Type B pancreatic cell (in vitro differentiated cells): ENCODE data around the gene TBXAS1. TPM values are rescaled to one million over a fixed set of nuclear protein-coding genes. Genes with fewer than 3 reads are reported as not detected.
"Not testable (repeated sequence)": the region's sequence is repeated elsewhere in the genome, so short reads cannot be mapped to it uniquely, and the experiment has no call there.

Experiments used
- DNase-seq: peaks from one replicate; pipeline ENCODE4 v3.0.0; 2021; ENCODE audit warnings: mixed read lengths; ENCODE audit not compliant: unreplicated experiment; ENCODE audit errors: extremely low spot score
- H3K27ac Mint-ChIP-seq: 2 replicates; pipeline ENCODE4 v1.8.0; 2021; ENCODE audit warnings: mild to moderate bottlenecking, mixed read lengths
- H3K27me3 Mint-ChIP-seq: 2 replicates; pipeline ENCODE4 v1.8.0; 2021; ENCODE audit warnings: mixed read lengths
- H3K36me3 Mint-ChIP-seq: 2 replicates; pipeline ENCODE4 v1.8.0; 2021; ENCODE audit warnings: mixed read lengths
- H3K4me1 Mint-ChIP-seq: one replicate; pipeline ENCODE4 v1.8.0; 2021; ENCODE audit warnings: mixed read lengths; ENCODE audit not compliant: unreplicated experiment
- H3K4me3 Mint-ChIP-seq: 2 replicates; pipeline ENCODE4 v1.8.0; 2021; ENCODE audit warnings: mild to moderate bottlenecking, mixed read lengths
- H3K9me3 Mint-ChIP-seq: 2 replicates; pipeline ENCODE4 v1.8.0; 2021; ENCODE audit warnings: mixed read lengths
- total RNA-seq: library from RNA; stranded (reverse); gene quantifications from 2 replicates; pipeline ENCODE4 v1.2.1, GENCODE V29; 2021; ENCODE audit warnings: low replicate concordance
- TF ChIP-seq, protein P1 (sequence below): fragments of 200-600 bp; sonication (generic); conservative IDR thresholded peaks from 2 replicates; pipeline ENCODE4 v1.5.0; 2021; ENCODE audit warnings: antibody characterized with exemption, mild to moderate bottlenecking

Gene TBXAS1
- total RNA-seq, 1 donor from 2014 or later: 5.8 TPM

DNA sequence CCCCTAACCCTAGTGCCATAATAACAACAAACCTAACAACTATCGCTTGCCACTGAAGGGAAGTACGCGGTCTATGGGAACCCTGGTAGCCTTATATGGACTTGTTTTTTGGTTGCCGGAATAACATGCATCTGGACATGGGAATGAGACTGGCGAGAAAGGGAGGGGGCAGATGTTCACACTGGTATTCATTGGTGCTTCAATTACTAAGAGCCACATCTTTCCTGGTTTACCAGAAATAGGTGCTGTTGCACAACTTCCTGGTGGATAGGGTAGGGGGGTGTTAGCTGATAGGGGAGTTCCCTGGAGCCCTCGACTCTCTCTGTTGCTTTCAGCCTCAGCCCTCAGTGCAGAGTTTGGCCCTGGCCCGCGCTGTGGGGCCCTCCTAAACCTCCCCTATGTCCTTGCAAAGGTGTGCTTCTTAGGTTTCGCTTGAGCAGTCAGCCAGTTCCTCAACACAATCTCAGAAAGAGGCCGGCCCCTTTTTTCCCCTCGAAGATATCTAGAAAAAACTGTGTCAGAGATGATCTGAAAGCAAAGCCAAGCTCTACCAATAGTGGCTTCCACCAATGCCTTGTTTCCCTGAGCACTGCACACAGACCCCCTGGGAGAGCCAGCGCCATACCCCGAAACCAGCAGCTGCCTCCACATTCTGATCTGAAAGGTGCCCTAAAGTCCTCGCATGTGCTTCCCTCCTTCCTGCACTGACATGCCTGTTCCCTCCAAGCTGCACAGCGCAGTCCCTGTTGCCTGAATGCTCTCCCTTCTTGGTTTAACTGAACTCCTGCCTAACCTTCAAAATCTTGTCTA, 13.5 kb downstream of the TBXAS1 start:
- Mint-ChIP-seq H3K36me3 (no peaks in the 10 kb centered on the region), H3K27me3 (no peaks in the 10 kb centered on the region), H3K9me3 (peaks cover 5% of the 10 kb centered on the region), H3K4me3 (no peak overlapping the region), H3K27ac (no peak overlapping the region), H3K4me1 (peaks cover 4% of the 10 kb centered on the region)
- DNase-seq: no peak
- TF ChIP-seq, protein P1, sequence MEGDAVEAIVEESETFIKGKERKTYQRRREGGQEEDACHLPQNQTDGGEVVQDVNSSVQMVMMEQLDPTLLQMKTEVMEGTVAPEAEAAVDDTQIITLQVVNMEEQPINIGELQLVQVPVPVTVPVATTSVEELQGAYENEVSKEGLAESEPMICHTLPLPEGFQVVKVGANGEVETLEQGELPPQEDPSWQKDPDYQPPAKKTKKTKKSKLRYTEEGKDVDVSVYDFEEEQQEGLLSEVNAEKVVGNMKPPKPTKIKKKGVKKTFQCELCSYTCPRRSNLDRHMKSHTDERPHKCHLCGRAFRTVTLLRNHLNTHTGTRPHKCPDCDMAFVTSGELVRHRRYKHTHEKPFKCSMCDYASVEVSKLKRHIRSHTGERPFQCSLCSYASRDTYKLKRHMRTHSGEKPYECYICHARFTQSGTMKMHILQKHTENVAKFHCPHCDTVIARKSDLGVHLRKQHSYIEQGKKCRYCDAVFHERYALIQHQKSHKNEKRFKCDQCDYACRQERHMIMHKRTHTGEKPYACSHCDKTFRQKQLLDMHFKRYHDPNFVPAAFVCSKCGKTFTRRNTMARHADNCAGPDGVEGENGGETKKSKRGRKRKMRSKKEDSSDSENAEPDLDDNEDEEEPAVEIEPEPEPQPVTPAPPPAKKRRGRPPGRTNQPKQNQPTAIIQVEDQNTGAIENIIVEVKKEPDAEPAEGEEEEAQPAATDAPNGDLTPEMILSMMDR: no peak

DNA sequence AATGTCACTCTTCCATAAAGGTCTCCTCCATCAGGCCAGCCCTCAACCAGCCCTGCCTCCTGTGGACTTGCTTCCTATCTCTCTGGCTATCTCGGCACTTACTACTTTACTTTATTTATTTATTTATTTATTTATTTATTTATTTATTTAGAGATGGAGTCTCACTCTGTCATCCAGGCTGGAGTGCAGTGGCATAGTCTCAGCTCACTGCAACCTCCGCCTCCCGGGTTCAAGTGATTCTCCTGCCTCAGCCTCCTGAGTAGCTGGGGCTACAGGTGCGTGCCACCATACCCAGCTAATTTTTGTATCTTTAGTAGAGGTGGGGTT, 14.1 kb downstream of the TBXAS1 start:
- DNase-seq, H3K9me3 Mint-ChIP-seq, H3K4me1 Mint-ChIP-seq, H3K4me3 Mint-ChIP-seq, H3K36me3 Mint-ChIP-seq, H3K27me3 Mint-ChIP-seq, H3K27ac Mint-ChIP-seq: not testable (repeated sequence)

DNA sequence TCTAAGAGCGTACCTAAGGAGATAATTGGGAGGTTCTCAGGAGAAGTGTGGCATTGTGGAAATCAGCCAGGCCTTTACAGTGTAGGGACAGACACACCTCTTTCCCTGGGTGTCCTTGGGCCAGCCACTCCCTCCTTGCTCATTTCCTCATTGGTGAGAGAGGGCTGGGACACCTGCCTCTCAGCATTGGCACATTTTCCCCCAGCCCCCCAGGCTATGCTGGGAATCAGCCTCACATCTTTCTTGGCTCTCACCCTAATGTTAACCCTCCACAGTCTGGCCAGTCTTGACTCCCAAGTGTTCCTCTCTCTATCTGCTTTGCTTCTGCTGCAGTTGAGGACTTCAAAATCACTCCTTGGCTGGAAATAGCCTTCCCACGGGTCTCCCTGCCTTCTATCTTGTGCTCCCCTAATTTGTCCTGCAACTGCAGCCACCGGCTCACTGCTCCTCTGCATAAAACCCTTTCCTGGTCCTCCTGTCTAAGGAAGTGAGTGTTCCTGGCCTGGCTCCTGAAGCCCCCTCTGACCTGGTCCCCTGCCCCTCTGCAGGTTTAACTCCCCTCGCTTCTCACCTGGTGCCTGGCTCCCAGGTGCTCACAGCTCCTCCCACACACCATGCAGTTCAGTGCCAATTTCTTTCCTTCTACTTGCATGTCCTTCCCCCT, 15.8 kb downstream of the TBXAS1 start:
- H3K27ac Mint-ChIP-seq: no peak overlapping the region
- no peak for DNase-seq
- H3K9me3 Mint-ChIP-seq: peaks cover 6% of the 10 kb centered on the region
- H3K4me1 Mint-ChIP-seq: peaks cover 4% of the 10 kb centered on the region
- no peak overlapping the region for H3K4me3 Mint-ChIP-seq
- no peaks in the 10 kb centered on the region for H3K27me3 Mint-ChIP-seq
- TF ChIP-seq, protein P1: no peak
- H3K36me3 Mint-ChIP-seq: no peaks in the 10 kb centered on the region

DNA sequence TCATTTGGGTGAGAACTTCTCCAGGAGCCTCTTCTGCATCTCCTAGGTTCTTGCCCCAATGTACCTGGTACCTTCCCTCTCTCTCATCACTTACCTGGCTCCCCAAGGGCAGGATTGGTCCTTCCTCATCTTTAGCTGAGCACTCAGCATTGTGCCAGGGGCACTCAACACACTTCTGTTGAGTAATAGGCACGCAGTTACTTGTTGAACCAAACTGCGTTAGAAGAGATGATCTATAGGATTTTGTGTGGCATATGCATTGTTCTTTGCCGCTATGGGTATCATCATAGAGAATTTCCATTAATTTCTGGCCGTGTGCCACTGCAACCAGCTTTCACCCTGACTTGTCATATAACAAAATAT, 16.4 kb downstream of the TBXAS1 start:
- TF ChIP-seq, protein P1: no peak
- no peak overlapping the region for H3K27ac Mint-ChIP-seq
- H3K27me3 Mint-ChIP-seq: no peaks in the 10 kb centered on the region
- H3K4me3 Mint-ChIP-seq: no peak overlapping the region
- H3K4me1 Mint-ChIP-seq: peaks cover 4% of the 10 kb centered on the region
- no peaks in the 10 kb centered on the region for H3K36me3 Mint-ChIP-seq
- H3K9me3 Mint-ChIP-seq: peaks cover 6% of the 10 kb centered on the region
- DNase-seq: no peak

DNA sequence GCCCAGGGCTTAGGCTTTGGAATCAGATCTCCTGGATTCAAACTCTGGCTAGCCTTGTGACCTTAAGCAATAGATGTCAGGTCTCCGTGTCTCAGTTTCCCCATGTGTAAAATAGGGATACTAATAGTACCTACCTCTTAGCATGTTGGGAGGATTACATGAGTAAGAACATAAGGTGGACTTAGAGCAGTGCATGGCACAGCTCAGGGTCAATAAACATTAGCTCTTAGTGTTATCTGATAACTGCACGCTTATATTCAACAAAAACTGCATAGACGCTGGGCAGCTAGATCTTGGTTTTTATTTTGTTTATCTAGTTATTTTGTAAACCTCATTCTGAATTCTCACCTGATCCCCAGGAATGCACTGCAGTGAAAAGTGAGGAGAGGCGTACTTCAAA, 17.2 kb downstream of the TBXAS1 start:
- no peak for DNase-seq
- Mint-ChIP-seq H3K36me3 (no peaks in the 10 kb centered on the region), H3K27me3 (no peaks in the 10 kb centered on the region), H3K27ac (no peak overlapping the region), H3K4me1 (peaks cover 4% of the 10 kb centered on the region), H3K9me3 (peaks cover 6% of the 10 kb centered on the region), H3K4me3 (no peak overlapping the region)
- TF ChIP-seq, protein P1: no peak

DNA sequence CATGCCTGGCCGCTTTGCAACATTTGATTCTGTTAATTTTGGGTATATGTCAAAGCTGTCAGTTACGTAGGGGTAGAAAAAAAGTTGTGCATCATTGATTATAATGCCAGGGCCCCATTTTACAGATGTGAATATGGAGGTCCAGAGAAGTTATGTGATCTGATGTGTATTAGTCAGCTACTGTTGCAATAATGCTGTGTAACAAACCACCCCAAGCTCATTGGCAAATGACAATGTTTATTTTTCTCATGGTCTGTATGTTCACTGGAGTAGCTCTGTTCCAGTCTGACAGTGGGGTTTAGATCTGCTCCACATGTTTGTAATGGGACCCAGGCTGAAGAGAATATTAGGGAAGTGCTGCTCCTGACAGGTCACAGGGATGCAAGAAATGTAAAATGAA, 19.2 kb downstream of the TBXAS1 start:
- H3K4me1 Mint-ChIP-seq: peaks cover 2% of the 10 kb centered on the region
- no peak for DNase-seq
- TF ChIP-seq, protein P1: no peak
- H3K27ac Mint-ChIP-seq: no peak overlapping the region
- H3K4me3 Mint-ChIP-seq: no peak overlapping the region
- no peaks in the 10 kb centered on the region for H3K27me3 Mint-ChIP-seq
- peaks cover 6% of the 10 kb centered on the region for H3K9me3 Mint-ChIP-seq
- no peaks in the 10 kb centered on the region for H3K36me3 Mint-ChIP-seq
